HepG2 (cell line): ENCODE results near the gene ELP5. TPM values are rescaled to one million over a fixed set of nuclear protein-coding genes. Genes with fewer than 3 reads are reported as not detected.

Experiments
- ESRRA ChIP-seq: sonication (generic); formaldehyde crosslinking; IDR thresholded peaks from 2 replicates; pipeline ENCODE4 v1.5.1; 2020; ENCODE audit warnings: mild to moderate bottlenecking, low read depth, missing genetic modification reagents
- FOXC1 ChIP-seq: sonication (generic); formaldehyde crosslinking; IDR thresholded peaks from 2 replicates; pipeline ENCODE4 v1.8.0; 2022; ENCODE audit warnings: mild to moderate bottlenecking, missing genetic modification reagents, borderline replicate concordance
- GTF3A ChIP-seq: sonication (generic); formaldehyde crosslinking; conservative IDR thresholded peaks from 2 replicates; pipeline ENCODE4 v1.4.0; 2020; ENCODE audit warnings: mild to moderate bottlenecking, missing genetic modification reagents
- HINFP ChIP-seq: sonication (generic); formaldehyde crosslinking; IDR thresholded peaks from 2 replicates; pipeline ENCODE4 v1.4.0; 2020; ENCODE audit warnings: low read depth, mild to moderate bottlenecking, missing genetic modification reagents
- JARID2 ChIP-seq: sonication (generic); formaldehyde crosslinking; IDR thresholded peaks from 2 replicates; pipeline ENCODE4 v1.8.1; 2023; ENCODE audit warnings: missing genetic modification reagents, inconsistent platforms; ENCODE audit not compliant: insufficient replicate concordance
- MAX ChIP-seq: IDR thresholded peaks from 2 replicates; pipeline ENCODE4 v1.6.1; 2012; ENCODE audit warnings: inconsistent platforms
- POLR2G ChIP-seq: fragments of 200-400 bp; formaldehyde crosslinking; IDR thresholded peaks from 2 replicates; pipeline ENCODE4 v1.6.1; 2018; ENCODE audit warnings: mild to moderate bottlenecking, low read depth, low read length, moderate library complexity
- REXO4 ChIP-seq: sonication (generic); formaldehyde crosslinking; IDR thresholded peaks from 2 replicates; pipeline ENCODE4 v1.8.0; 2022; ENCODE audit warnings: missing genetic modification reagents, mild to moderate bottlenecking, borderline replicate concordance
- SMAD3 ChIP-seq: sonication (generic); formaldehyde crosslinking; IDR thresholded peaks from 2 replicates; pipeline ENCODE4 v1.4.0; 2020; ENCODE audit warnings: missing genetic modification reagents
- SNAPC2 ChIP-seq: sonication (generic); formaldehyde crosslinking; IDR thresholded peaks from 2 replicates; pipeline ENCODE4 v1.8.1; 2022; ENCODE audit warnings: mild to moderate bottlenecking, missing genetic modification reagents
- SP1 ChIP-seq, 2 experiments: fragments of 450-650 bp in 1 of 2; sonication (generic) in 1 of 2; formaldehyde crosslinking in 1 of 2; IDR thresholded peaks; 2 replicates each; pipeline versions ENCODE4 v1.4.0 to v1.6.1; 2016 to 2020; ENCODE audit warnings: missing genetic modification reagents in 1 of 2
- TBX3 ChIP-seq: fragments of 450-650 bp; IDR thresholded peaks from 2 replicates; pipeline ENCODE4 v1.6.1; 2017; ENCODE audit warnings: antibody characterized with exemption, mild to moderate bottlenecking, inconsistent platforms, borderline replicate concordance
- TMF1 ChIP-seq: sonication (generic); formaldehyde crosslinking; IDR thresholded peaks from 2 replicates; pipeline ENCODE4 v1.8.1; 2022; ENCODE audit warnings: low read depth, missing genetic modification reagents
- ZBTB8A ChIP-seq: sonication (generic); formaldehyde crosslinking; IDR thresholded peaks from 2 replicates; pipeline ENCODE4 v1.4.0; 2020; ENCODE audit warnings: mild to moderate bottlenecking, low read depth, missing genetic modification reagents, borderline replicate concordance
- ZMAT3 ChIP-seq: sonication (generic); formaldehyde crosslinking; conservative IDR thresholded peaks from 2 replicates; pipeline ENCODE4 v1.7.0; 2021; ENCODE audit warnings: missing genetic modification reagents
- ZNF10 ChIP-seq: sonication (generic); formaldehyde crosslinking; IDR thresholded peaks from 2 replicates; pipeline ENCODE4 v1.4.0; 2020; ENCODE audit warnings: mild to moderate bottlenecking, low read depth, missing genetic modification reagents, borderline replicate concordance
- ZNF446 ChIP-seq: sonication (generic); formaldehyde crosslinking; IDR thresholded peaks from 2 replicates; pipeline ENCODE4 v1.5.0; 2020; ENCODE audit warnings: mild to moderate bottlenecking, missing genetic modification reagents
- ZNF550 ChIP-seq: sonication (generic); formaldehyde crosslinking; IDR thresholded peaks from 2 replicates; pipeline ENCODE4 v1.4.0; 2020; ENCODE audit warnings: mild to moderate bottlenecking, missing genetic modification reagents, borderline replicate concordance
- ZNF777 ChIP-seq: sonication (generic); formaldehyde crosslinking; IDR thresholded peaks from 2 replicates; pipeline ENCODE4 v1.4.0; 2020; ENCODE audit warnings: missing genetic modification reagents
- ZNF839 ChIP-seq: sonication (generic); formaldehyde crosslinking; IDR thresholded peaks from 2 replicates; pipeline ENCODE4 v1.4.0; 2020; ENCODE audit warnings: missing genetic modification reagents, mild to moderate bottlenecking, borderline replicate concordance
- polyA plus RNA-seq, 8 experiments: library from polyadenylated mRNA; depleted of rRNA in 3 of 8; stranded (reverse) in 7 of 8; unstranded in 1 of 8; fragments of >200 nt; fragmentation: Illumina TruSeq in 4 of 8; extraction: Trizol in 4 of 8; gene quantifications; 2 replicates each; pipeline versions ENCODE4 v1.2.1 to v1.2.3, GENCODE V29; 2011 to 2016; ENCODE audit warnings: low read depth in 4 of 8, missing spikeins in 1 of 8, mixed read lengths in 1 of 8; ENCODE audit not compliant: insufficient read depth in 1 of 8
- total RNA-seq, 5 experiments: library from RNA; depleted of rRNA; stranded (reverse); fragments of >200 nt; fragmentation: Illumina TruSeq; extraction: Trizol; gene quantifications; 2 replicates each; pipeline ENCODE4 v1.2.3, GENCODE V29; 2016; ENCODE audit warnings: low read depth in 1 of 5
- TF ChIP-seq, protein P1 (sequence below): sonication (generic); formaldehyde crosslinking; IDR thresholded peaks from 2 replicates; pipeline ENCODE4 v1.8.1; 2023; ENCODE audit warnings: missing genetic modification reagents, inconsistent platforms, borderline replicate concordance
- TF ChIP-seq, protein P2 (sequence below): IDR thresholded peaks from 2 replicates; pipeline ENCODE4 v1.6.1; 2016; ENCODE audit warnings: missing biosample characterization, missing genetic modification reagents, low read depth
- TF ChIP-seq, protein P3 (sequence below): sonication (generic); formaldehyde crosslinking; IDR thresholded peaks from 2 replicates; pipeline ENCODE4 v1.8.1; 2022; ENCODE audit warnings: mild to moderate bottlenecking, missing genetic modification reagents

Gene ELP5
- total and polyA plus RNA-seq, 2 of the 13 experiments (the other 11 are each of a cell fraction or from before 2014, with no cell fraction given): 67.6 to 69.8 TPM

DNA sequence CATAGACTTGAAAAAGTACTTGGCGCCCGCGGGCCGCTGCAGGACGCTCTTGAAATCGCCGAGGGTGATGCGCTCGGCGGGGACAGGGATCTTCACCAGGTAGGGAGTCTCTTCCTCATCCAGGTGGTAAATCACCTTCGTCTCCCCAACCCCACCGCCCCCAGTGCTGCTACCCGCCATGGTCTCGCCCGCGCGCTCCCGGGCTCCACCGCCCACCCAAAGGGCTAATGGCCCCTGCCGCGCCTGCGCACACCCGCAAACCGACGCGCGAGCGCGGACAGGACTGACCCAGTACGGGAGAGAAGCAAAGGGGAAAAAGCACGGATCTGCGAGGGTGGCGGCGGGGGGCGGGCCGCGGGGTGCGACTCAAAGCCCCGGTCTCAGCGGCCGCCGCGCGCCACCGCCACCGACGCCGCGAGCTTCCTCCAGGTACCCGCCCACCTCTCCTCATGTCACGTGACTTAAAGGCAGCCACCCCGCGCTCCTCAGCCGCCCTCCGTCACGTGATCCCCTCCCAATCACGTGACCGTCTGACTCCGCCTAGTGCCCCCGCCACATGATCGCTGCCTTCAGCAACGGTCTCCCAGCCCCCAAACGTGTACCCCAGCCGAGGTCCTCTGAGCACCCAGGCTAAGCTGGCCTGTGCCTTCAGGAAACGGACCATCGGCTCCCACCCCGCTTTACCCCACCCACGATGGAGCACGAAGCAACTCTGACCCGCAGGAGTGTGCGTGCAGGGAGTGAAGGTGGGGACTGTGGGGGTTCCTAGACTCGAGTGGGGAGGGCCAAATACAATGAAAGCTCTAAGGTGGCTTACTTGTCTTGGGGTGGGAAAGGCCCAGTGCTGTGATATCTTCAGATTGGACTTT lies 17.7 kb upstream of the ELP5 start, which contains the start of gene DVL2 (continued):
- TF ChIP-seq, protein P1, sequence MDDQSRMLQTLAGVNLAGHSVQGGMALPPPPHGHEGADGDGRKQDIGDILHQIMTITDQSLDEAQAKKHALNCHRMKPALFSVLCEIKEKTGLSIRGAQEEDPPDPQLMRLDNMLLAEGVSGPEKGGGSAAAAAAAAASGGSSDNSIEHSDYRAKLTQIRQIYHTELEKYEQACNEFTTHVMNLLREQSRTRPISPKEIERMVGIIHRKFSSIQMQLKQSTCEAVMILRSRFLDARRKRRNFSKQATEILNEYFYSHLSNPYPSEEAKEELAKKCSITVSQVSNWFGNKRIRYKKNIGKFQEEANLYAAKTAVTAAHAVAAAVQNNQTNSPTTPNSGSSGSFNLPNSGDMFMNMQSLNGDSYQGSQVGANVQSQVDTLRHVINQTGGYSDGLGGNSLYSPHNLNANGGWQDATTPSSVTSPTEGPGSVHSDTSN (CRISPR knock-in tag): peak; percentile 72; the same call in 1 of the 2 replicates
- TF ChIP-seq SMAD3 (CRISPR knock-in tag) (peak; percentile 50; the same call in 1 of the 2 replicates), REXO4 (CRISPR knock-in tag) (no peak), SNAPC2 (no peak), ZNF839 (CRISPR knock-in tag) (peak; percentile 81; the same call in 1 of the 2 replicates), TBX3 (0 out of 2 replicates have a peak, but pooled peaks have one; percentile 37), ZNF550 (CRISPR knock-in tag) (no peak), ZNF10 (CRISPR knock-in tag) (no peak), FOXC1 (CRISPR knock-in tag) (peak; percentile 83), ESRRA (CRISPR knock-in tag) (no peak), SP1 (IDR thresholded peaks at IDR 0.05) (no peak), SP1 (CRISPR knock-in tag; IDR thresholded peaks at IDR 0.05) (peak; percentile 93), HINFP (no peak), MAX (peak; percentile 96), ZNF446 (CRISPR knock-in tag) (peak; percentile 94; the same call in 1 of the 2 replicates), ZMAT3 (CRISPR knock-in tag) (no peak; the same call in 1 of the 2 replicates), GTF3A (CRISPR knock-in tag) (0 out of 2 replicates have a peak, but pooled peaks have one; percentile 22), ZBTB8A (CRISPR knock-in tag) (no peak), JARID2 (CRISPR knock-in tag) (peak; percentile 56), ZNF777 (peak; percentile 79), TMF1 (CRISPR knock-in tag) (peak; percentile 42; the same call in 1 of the 2 replicates), POLR2G (peak; percentile 97)
- TF ChIP-seq, protein P2, sequence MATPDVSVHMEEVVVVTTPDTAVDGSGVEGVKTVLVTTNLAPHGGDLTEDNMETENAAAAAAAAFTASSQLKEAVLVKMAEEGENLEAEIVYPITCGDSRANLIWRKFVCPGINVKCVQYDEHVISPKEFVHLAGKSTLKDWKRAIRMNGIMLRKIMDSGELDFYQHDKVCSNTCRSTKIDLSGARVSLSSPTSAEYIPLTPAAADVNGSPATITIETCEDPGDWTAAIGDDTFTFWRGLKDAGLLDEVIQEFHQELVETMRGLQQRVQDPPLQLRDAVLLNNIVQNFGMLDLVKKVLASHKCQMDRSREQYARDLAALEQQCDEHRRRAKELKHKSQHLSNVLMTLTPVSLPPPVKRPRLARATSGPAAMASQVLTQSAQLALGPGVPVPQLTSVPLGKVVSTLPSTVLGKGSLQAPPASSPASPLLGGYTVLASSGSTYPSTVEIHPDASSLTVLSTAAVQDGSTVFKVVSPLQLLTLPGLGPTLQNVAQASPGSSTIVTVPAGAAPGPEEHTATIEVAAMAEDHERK (CRISPR knock-in tag): peak; percentile 50; the same call in 1 of the 2 replicates
- TF ChIP-seq, protein P3, sequence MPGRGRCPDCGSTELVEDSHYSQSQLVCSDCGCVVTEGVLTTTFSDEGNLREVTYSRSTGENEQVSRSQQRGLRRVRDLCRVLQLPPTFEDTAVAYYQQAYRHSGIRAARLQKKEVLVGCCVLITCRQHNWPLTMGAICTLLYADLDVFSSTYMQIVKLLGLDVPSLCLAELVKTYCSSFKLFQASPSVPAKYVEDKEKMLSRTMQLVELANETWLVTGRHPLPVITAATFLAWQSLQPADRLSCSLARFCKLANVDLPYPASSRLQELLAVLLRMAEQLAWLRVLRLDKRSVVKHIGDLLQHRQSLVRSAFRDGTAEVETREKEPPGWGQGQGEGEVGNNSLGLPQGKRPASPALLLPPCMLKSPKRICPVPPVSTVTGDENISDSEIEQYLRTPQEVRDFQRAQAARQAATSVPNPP (CRISPR knock-in tag): peak; percentile 62; the same call in 1 of the 2 replicates
